ENCODE results near the gene PAGE2.

DNA sequence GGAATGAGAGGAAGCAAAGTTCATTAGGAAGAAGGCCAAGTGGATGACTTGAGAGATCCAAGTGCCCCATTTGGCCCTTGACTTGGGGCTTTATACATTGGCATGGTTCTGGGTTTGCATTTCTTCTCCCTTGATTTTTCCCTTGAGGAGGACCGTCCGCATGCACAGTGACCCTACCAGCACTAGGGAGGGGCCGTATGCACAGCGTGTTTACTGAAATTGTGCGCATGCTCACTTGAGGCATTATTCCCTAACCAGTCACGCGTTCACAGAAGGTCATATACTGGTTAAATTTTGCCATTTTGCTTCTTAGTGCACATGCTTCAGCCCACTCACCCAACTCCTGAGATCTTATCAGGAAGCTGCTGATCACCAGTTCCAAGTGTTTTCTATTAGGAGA lies 35.1 kb downstream of the PAGE2 start:
- TF ChIP-seq, protein P1, sequence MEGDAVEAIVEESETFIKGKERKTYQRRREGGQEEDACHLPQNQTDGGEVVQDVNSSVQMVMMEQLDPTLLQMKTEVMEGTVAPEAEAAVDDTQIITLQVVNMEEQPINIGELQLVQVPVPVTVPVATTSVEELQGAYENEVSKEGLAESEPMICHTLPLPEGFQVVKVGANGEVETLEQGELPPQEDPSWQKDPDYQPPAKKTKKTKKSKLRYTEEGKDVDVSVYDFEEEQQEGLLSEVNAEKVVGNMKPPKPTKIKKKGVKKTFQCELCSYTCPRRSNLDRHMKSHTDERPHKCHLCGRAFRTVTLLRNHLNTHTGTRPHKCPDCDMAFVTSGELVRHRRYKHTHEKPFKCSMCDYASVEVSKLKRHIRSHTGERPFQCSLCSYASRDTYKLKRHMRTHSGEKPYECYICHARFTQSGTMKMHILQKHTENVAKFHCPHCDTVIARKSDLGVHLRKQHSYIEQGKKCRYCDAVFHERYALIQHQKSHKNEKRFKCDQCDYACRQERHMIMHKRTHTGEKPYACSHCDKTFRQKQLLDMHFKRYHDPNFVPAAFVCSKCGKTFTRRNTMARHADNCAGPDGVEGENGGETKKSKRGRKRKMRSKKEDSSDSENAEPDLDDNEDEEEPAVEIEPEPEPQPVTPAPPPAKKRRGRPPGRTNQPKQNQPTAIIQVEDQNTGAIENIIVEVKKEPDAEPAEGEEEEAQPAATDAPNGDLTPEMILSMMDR (conservative IDR thresholded peaks at IDR 0.05; ENCODE audit: low read length) = no peak
- no peak for TF ChIP-seq EZH2phosphoT487 (IDR thresholded peaks at IDR 0.05; ENCODE audit: borderline replicate concordance, low read depth, low read length)
